NCI-H187 treated with DMSO at 0.1 percent for 48 hours (cell line): ENCODE measurements around the gene DHRS13.
"Not testable (repeated sequence)": the region's sequence is repeated elsewhere in the genome, so short reads cannot be mapped to it uniquely, and the experiment has no call there.

Experiments used
- DNase-seq: peaks from one replicate; lab custom pipeline; 2025; lab: John Stamatoyannopoulos, UW

DHRS13 gene

GRCh38 chr17:28882154-28882895, 20.6 kb downstream of the DHRS13 start:
- no peak for DNase-seq

GRCh38 chr17:28881533-28882056, 21.3 kb downstream of the DHRS13 start:
- no peak for DNase-seq

- DNase-seq, result no peak
These were observed 22.3 kb downstream of the DHRS13 start for GRCh38 chr17:28880572-28880945.

- no peak for DNase-seq
These were observed 22.9 kb downstream of the DHRS13 start for GRCh38 chr17:28879886-28880571.

GRCh38 chr17:28878981-28879380, 23.9 kb downstream of the DHRS13 start:
- DNase-seq, result no peak

GRCh38 chr17:28878158-28878910, 24.5 kb downstream of the DHRS13 start:
- DNase-seq, result no peak

GRCh38 chr17:28877150-28877711, 25.6 kb downstream of the DHRS13 start:
- not testable (repeated sequence) for DNase-seq

GRCh38 chr17:28875848-28876550, 26.9 kb downstream of the DHRS13 start:
- no peak for DNase-seq

- no peak for DNase-seq
These were observed 28.1 kb downstream of the DHRS13 start for GRCh38 chr17:28874750-28875149.

- no peak for DNase-seq
These were observed 29.0 kb downstream of the DHRS13 start for GRCh38 chr17:28873839-28874238.

GRCh38 chr17:28871056-28871579, 31.8 kb downstream of the DHRS13 start:
- no peak for DNase-seq

- no peak for DNase-seq
These were observed 35.6 kb downstream of the DHRS13 start for GRCh38 chr17:28867276-28867675.

- no peak for DNase-seq
These were observed 36.7 kb downstream of the DHRS13 start for GRCh38 chr17:28865946-28866752.

- no peak for DNase-seq
These were observed 37.7 kb downstream of the DHRS13 start for GRCh38 chr17:28864991-28865849.

GRCh38 chr17:28863953-28864352, 38.9 kb downstream of the DHRS13 start:
- no peak for DNase-seq

GRCh38 chr17:28862561-28862960, 40.3 kb downstream of the DHRS13 start:
- no peak for DNase-seq

- no peak for DNase-seq
These were observed 41.3 kb downstream of the DHRS13 start for GRCh38 chr17:28861393-28862203.

GRCh38 chr17:28860363-28860808, 42.5 kb downstream of the DHRS13 start:
- DNase-seq, result no peak
